Suprapubic skin (tissue), 4 donors: ENCODE measurements around the gene EPHA6. TPM values are rescaled to one million over a fixed set of nuclear protein-coding genes. Genes with fewer than 3 reads are reported as not detected.
"Not testable (repeated sequence)": the region's sequence is repeated elsewhere in the genome, so short reads cannot be mapped to it uniquely, and the experiment has no call there.

ENCODE experiments used
- DNase-seq, 2 donors: peaks; one replicate each; pipeline ENCODE4 v3.0.0-alpha.2; 2019; ENCODE audit warnings: low spot score in 2 of 2
- H3K27ac ChIP-seq: fragments of 200-600 bp; sonication (generic); one replicate; pipeline ENCODE4 v1.5.1; 2019
- H3K27me3 ChIP-seq: fragments of 200-600 bp; sonication (generic); one replicate; pipeline ENCODE4 v1.5.1; 2019
- H3K36me3 ChIP-seq: fragments of 200-600 bp; sonication (generic); one replicate; pipeline ENCODE4 v1.5.1; 2019
- H3K4me1 ChIP-seq: fragments of 200-600 bp; sonication (generic); one replicate; pipeline ENCODE4 v1.5.1; 2019
- H3K4me3 ChIP-seq: fragments of 200-600 bp; sonication (generic); one replicate; pipeline ENCODE4 v1.5.1; 2019; ENCODE audit warnings: mild to moderate bottlenecking
- H3K9me3 ChIP-seq: fragments of 200-600 bp; sonication (generic); one replicate; pipeline ENCODE4 v1.5.1; 2019
- EP300 ChIP-seq: sonication (generic); formaldehyde crosslinking; IDR thresholded peaks from one replicate; pipeline ENCODE4 v1.6.1; 2017; ENCODE audit warnings: antibody characterized with exemption
- POLR2A ChIP-seq, 2 donors: fragments of 450-650 bp; IDR thresholded peaks; one replicate each; pipeline ENCODE4 v1.6.1; 2017; ENCODE audit warnings: antibody characterized with exemption in 2 of 2, mild to moderate bottlenecking in 2 of 2, moderate library complexity in 2 of 2
- POLR2AphosphoS5 ChIP-seq, 3 donors: sonication (generic); formaldehyde crosslinking; IDR thresholded peaks; one replicate each; pipeline ENCODE4 v1.6.1; 2017; ENCODE audit warnings: antibody characterized with exemption in 3 of 3
- WGBS: methylation state at CpG from one replicate; pipeline ENCODE4 v1.1.5; 2018; 5-methylcytosine and 5-hydroxymethylcytosine counted together
- total RNA-seq, 4 donors: library from RNA; depleted of rRNA; stranded (reverse); fragments of >200 nt; gene quantifications; one replicate each; pipeline ENCODE4 v1.1.0, GENCODE V29; 2016
- TF ChIP-seq, protein P1 (sequence below), 2 donors: fragments of 200-600 bp in 1 of 2; fragments of 450-650 bp in 1 of 2; sonication (generic) in 1 of 2; IDR thresholded peaks; one replicate each; pipeline ENCODE4 v1.5.1; 2016 to 2019; ENCODE audit warnings: antibody characterized with exemption in 2 of 2, mild to moderate bottlenecking in 1 of 2, moderate library complexity in 1 of 2

The EPHA6 gene
- total RNA-seq, 4 donors from 2014 or later, result not detected

DNA sequence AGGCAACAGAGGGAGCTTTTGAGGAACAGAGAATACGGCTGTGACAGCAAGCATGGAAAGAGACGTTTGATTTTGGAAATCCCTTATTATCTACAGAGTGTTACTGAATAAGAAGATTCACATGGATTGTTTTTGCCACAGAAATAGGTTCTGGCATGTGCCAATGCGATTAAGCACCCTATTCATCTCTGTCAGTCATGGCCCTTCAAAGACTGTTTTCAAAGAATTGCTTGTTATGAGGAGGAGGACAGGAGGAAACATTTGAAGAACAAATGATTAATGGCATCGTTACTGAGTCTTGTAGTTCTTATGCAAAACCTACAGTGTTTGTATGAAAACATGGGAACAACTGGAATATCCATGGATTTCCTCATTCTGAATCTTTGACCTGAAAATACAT is 86.2 kb downstream of the EPHA6 start:
- Histone ChIP-seq H3K27ac (no peak overlapping the region), H3K36me3 (no peaks in the 10 kb centered on the region), H3K27me3 (no peaks in the 10 kb centered on the region), H3K4me1 (no peaks in the 10 kb centered on the region), H3K4me3 (no peak overlapping the region), H3K9me3 (no peaks in the 10 kb centered on the region)
- WGBS, result 45% methylated on average over 4 of the region's 4 CpGs
- TF ChIP-seq, protein P1, sequence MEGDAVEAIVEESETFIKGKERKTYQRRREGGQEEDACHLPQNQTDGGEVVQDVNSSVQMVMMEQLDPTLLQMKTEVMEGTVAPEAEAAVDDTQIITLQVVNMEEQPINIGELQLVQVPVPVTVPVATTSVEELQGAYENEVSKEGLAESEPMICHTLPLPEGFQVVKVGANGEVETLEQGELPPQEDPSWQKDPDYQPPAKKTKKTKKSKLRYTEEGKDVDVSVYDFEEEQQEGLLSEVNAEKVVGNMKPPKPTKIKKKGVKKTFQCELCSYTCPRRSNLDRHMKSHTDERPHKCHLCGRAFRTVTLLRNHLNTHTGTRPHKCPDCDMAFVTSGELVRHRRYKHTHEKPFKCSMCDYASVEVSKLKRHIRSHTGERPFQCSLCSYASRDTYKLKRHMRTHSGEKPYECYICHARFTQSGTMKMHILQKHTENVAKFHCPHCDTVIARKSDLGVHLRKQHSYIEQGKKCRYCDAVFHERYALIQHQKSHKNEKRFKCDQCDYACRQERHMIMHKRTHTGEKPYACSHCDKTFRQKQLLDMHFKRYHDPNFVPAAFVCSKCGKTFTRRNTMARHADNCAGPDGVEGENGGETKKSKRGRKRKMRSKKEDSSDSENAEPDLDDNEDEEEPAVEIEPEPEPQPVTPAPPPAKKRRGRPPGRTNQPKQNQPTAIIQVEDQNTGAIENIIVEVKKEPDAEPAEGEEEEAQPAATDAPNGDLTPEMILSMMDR (IDR thresholded peaks at IDR 0.05), result no peak
- no peak for TF ChIP-seq EP300
- DNase-seq, result no peak

DNA sequence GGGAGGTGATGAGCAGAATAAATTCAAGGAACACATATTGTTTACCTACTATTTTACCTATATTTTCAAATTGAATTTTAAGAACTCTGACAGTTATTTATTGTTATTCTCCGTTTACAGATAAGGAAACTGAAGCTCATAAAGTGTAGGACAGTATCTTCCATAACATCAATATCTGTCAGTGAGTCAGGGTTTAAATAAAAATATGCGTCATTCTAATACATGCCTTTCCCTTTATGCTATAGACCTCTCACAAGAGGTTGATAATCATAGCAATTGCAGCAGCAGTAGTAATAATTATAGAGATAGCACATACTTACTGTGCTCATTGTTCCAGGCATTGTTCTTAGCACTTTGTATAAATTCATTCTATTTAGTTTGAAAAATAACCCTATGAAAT is 101.1 kb downstream of the EPHA6 start:
- no peak overlapping the region for H3K27ac ChIP-seq
- WGBS, result 48% methylated on average over 2 of the region's 2 CpGs
- no peaks in the 10 kb centered on the region for H3K9me3 ChIP-seq
- no peak for DNase-seq
- TF ChIP-seq POLR2AphosphoS5 (IDR thresholded peaks at IDR 0.05), result no peak
- no peak for TF ChIP-seq POLR2A (IDR thresholded peaks at IDR 0.05)
- TF ChIP-seq EP300, result no peak
- TF ChIP-seq, protein P1 (IDR thresholded peaks at IDR 0.05), result no peak
- no peaks in the 10 kb centered on the region for H3K4me1 ChIP-seq
- no peaks in the 10 kb centered on the region for H3K36me3 ChIP-seq
- no peak overlapping the region for H3K4me3 ChIP-seq
- no peaks in the 10 kb centered on the region for H3K27me3 ChIP-seq

DNA sequence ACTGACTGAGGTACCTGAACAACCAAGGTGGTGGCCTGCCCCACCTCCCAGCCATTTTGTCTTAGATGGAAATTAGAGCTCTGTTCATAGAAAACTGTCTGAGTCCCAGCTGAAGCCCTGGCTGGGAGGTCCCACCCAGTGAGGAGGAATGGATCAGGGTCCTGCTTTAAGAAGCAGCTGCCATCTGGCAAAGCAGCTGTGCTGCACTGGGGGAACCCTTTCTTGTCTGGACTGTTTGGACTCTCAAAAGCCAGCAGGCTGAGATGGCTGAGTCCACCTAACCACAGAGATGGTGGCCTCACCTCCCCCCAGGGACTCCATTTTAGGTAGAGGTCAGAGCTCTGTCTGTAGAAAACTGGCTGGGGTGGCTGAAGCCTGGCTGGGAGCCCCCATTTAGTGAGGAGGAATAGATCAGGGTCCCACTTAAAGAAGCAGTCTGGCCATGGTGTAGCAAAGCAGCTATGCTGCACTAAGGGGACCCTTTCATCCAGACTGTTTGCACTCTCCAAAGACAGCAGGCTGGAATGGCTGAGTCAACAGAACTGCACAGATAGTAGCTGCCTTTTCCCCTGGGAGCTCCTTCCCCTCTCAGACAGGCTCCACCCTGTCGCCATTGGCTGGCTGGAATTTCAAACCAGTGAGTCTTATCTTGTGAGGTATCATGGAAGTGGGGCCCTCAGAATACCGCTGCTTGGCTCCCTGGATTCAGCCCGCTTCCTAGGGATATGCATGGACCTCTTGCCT is 116.9 kb downstream of the EPHA6 start:
- no peak overlapping the region for H3K27ac ChIP-seq
- no peaks in the 10 kb centered on the region for H3K4me1 ChIP-seq
- WGBS, result no CpG with 5 or more reads among the region's 3 CpGs
- H3K27me3 ChIP-seq, result no peaks in the 10 kb centered on the region
- TF ChIP-seq POLR2AphosphoS5 (IDR thresholded peaks at IDR 0.05) (no peak), POLR2A (IDR thresholded peaks at IDR 0.05) (no peak), EP300 (no peak)
- TF ChIP-seq, protein P1 (IDR thresholded peaks at IDR 0.05), result no peak
- H3K36me3 ChIP-seq, result no peaks in the 10 kb centered on the region
- peaks cover 12% of the 10 kb centered on the region for H3K9me3 ChIP-seq
- H3K4me3 ChIP-seq, result no peak overlapping the region
- DNase-seq, result no peak

DNA sequence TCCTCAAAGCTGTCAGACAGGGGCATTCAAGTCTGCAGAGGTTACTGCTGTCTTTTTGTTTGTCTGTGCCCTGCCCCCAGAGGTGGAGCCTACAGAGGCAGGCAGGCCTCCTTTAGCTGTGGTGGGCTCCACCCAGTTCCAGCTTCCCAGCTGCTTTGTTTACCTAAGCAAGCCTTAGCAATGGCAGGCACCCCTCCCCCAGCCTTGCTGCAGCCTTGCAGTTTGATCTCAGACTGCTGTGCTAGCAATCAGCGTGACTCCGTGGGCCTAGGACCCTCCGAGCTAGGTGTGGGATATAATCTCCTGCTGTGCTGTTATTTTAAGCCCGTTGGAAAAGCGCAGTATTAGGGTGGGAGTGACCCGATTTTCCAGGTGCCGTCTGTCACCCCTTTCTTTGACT is 127.7 kb downstream of the EPHA6 start:
- H3K9me3 ChIP-seq, H3K36me3 ChIP-seq, H3K27ac ChIP-seq, H3K4me3 ChIP-seq, H3K27me3 ChIP-seq, H3K4me1 ChIP-seq, DNase-seq: not testable (repeated sequence)
- WGBS, result 97% methylated on average over 4 of the region's 7 CpGs

DNA sequence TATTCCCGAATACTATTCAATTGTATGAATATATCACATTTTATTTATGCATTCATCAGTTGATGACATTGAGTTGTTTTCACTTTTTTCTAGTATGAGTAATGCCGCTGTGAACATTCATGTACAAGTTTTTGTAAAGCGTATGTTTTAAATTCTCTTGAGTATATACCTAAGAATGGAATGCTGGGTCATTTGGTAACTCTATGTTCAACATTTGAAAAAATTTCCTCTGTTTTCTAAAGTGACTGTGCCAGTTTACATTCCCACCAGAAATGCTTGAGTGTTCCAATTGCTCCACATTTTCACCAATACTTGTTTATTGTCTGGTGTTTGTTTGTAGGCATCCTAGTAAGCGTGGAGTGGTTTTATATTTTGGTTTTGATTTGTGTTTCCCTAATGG is 144.5 kb downstream of the EPHA6 start:
- no peak for DNase-seq
- Histone ChIP-seq H3K27me3 (no peaks in the 10 kb centered on the region), H3K4me3 (no peak overlapping the region), H3K36me3 (no peaks in the 10 kb centered on the region), H3K27ac (no peak overlapping the region), H3K4me1 (peaks cover 19% of the 10 kb centered on the region), H3K9me3 (no peaks in the 10 kb centered on the region)
- TF ChIP-seq POLR2AphosphoS5 (IDR thresholded peaks at IDR 0.05), result no peak
- TF ChIP-seq, protein P1 (IDR thresholded peaks at IDR 0.05), result no peak
- no peak for TF ChIP-seq POLR2A (IDR thresholded peaks at IDR 0.05)
- TF ChIP-seq EP300, result no peak
- WGBS, result 92% methylated on average over 4 of the region's 4 CpGs

DNA sequence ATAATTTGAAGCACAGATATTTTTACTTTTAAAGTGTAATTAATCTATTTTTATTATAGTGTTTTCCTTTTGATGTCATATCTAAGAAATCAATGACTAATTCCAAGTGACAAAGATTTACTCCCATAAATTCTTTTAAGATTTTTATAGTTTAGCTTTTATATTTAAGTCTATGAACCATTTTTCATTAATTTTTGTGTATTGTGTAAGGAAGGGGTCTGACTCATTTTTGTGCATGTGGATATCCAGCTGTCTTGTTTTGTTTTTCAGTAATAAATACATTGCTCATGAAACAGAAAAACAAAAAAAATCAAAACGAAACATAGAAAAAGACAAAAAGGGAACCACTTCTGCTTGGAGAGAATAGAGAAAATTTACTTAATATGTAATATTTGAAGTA is 145.1 kb downstream of the EPHA6 start:
- Histone ChIP-seq H3K9me3 (no peaks in the 10 kb centered on the region), H3K27ac (peak overlapping the region; percentile 74), H3K27me3 (no peaks in the 10 kb centered on the region), H3K36me3 (no peaks in the 10 kb centered on the region), H3K4me3 (no peak overlapping the region), H3K4me1 (peaks cover 19% of the 10 kb centered on the region)
- DNase-seq, result no peak
- TF ChIP-seq, protein P1 (IDR thresholded peaks at IDR 0.05), result no peak
- TF ChIP-seq POLR2AphosphoS5 (IDR thresholded peaks at IDR 0.05), result no peak
- no peak for TF ChIP-seq POLR2A (IDR thresholded peaks at IDR 0.05)
- no peak for TF ChIP-seq EP300
- 40% methylated on average over 1 of the region's 1 CpG for WGBS
